Heart left ventricle (tissue), 16 donors: ENCODE data around the gene ISL2. TPM values are rescaled to one million over a fixed set of nuclear protein-coding genes. Genes with fewer than 3 reads are reported as not detected.

Experiments
- ATAC-seq, 4 donors: fragments of 200-7000 bp; cut with Tn5 transposase; one replicate each; pipeline ENCODE4 v1.9.1; 2020 to 2022; ENCODE audit warnings: moderate library complexity in 4 of 4, mild to moderate bottlenecking in 3 of 4, moderate number of reproducible peaks in 1 of 4
- DNase-seq, 5 donors: peaks; one replicate each; pipeline ENCODE4 v3.0.0-alpha.2; 2020
- H3K27ac ChIP-seq, 12 donors: fragments of 200-600 bp; sonication (generic) in 4 of 12; one replicate each; pipeline versions ENCODE4 v1.5.0 to v1.8.0; 2016 to 2022; ENCODE audit warnings: mild to moderate bottlenecking in 2 of 12
- H3K27me3 ChIP-seq, 9 donors: fragments of 200-600 bp; sonication (generic) in 2 of 9; one replicate each; pipeline versions ENCODE4 v1.5.1 to v1.8.0; 2016 to 2022; ENCODE audit warnings: mild to moderate bottlenecking in 3 of 9
- H3K36me3 ChIP-seq, 9 donors: fragments of 200-600 bp; sonication (generic) in 2 of 9; one replicate each; pipeline versions ENCODE4 v1.5.0 to v1.8.0; 2018 to 2022; ENCODE audit warnings: mild to moderate bottlenecking in 2 of 9
- H3K4me1 ChIP-seq, 12 donors: fragments of 200-600 bp; sonication (generic) in 4 of 12; one replicate each; pipeline versions ENCODE4 v1.5.0 to v1.8.0; 2016 to 2022; ENCODE audit warnings: mild to moderate bottlenecking in 3 of 12
- H3K4me3 ChIP-seq, 12 donors: fragments of 200-600 bp; sonication (generic) in 4 of 12; one replicate each; pipeline versions ENCODE4 v1.5.0 to v1.8.0; 2017 to 2022; ENCODE audit warnings: mild to moderate bottlenecking in 9 of 12, moderate library complexity in 4 of 12
- H3K9me3 ChIP-seq, 12 donors: fragments of 200-600 bp; sonication (generic) in 4 of 12; one replicate each; pipeline versions ENCODE4 v1.5.0 to v1.8.0; 2016 to 2022; ENCODE audit warnings: mild to moderate bottlenecking in 1 of 12
- CTCF ChIP-seq, 12 donors: fragments of 200-600 bp; sonication (generic) in 4 of 12; IDR thresholded peaks; one replicate each; pipeline versions ENCODE4 v1.5.0 to v1.8.0; 2018 to 2022; ENCODE audit warnings: antibody characterized with exemption in 12 of 12, mild to moderate bottlenecking in 5 of 12
- POLR2A ChIP-seq, 2 donors: fragments of 450-650 bp; IDR thresholded peaks; one replicate each; pipeline ENCODE4 v1.6.1; 2017; ENCODE audit warnings: antibody characterized with exemption in 2 of 2, mild to moderate bottlenecking in 2 of 2, moderate library complexity in 2 of 2
- WGBS, 4 donors: extraction: QIAGEN DNeasy Blood & Tissue Kit in 2 of 4; methylation state at CpG; one replicate each; pipeline versions ENCODE4 v1.1.5 to v1.1.7; 2013 to 2018; 5-methylcytosine and 5-hydroxymethylcytosine counted together
- intact Hi-C, 10 donors: fragments of 100-400 bp; cut with DNase I; formaldehyde crosslinking; loops; one replicate each; pipeline versions ENCODE4 v1.11.1 to v1.14.2; 2022
- polyA plus RNA-seq, 2 donors: library from polyadenylated mRNA; stranded (reverse); fragments of 200-250 nt; gene quantifications; one replicate each; pipeline ENCODE4 v1.2.3, GENCODE V29; 2013
- total RNA-seq, 9 donors: library from RNA; depleted of rRNA in 2 of 9; stranded (reverse); fragments of >200 nt in 2 of 9; fragmentation: NEBNext Ultra II Directional in 3 of 9; extraction: Animal tissue kit (Norgen Biotek cat#: 25700) in 3 of 9; gene quantifications; one replicate each; pipeline versions ENCODE4 v1.1.0 to v1.2.4, GENCODE V29; 2016 to 2023
- donor health status: ischemic (EF 13 %, LVEDD 7.1; RV severe dilation, severe dysfunction).
- donor health status: healthy with polysubstance abuse.
- donor health status: DM: no; HTN: yes; CAD: no.
- donor health status: DM: no; HTN: no; CAD: no.
- donor health status: ischemic (EF 25% LVEDD 6.9; RV normal size, moderate dysfunction).
- donor health status: ischemic (EF 25% LVEDD 5.7; RV mildly dilated, moderate dysfunction).
- donor health status: healthy.
- donor health status: DM: yes; HTN: yes; CAD: no.
- donor health status: ischemic (EF 35%, LVEDD 5.7; RV mildly dilated, moderate dysfunction).
- donor health status: nonischemic (EF 11% LVEDD 7.7; RV severe dilation, severe dysfunction).
- donor health status: DM: yes; HTN: yes; CAD: no.
- donor health status: PGD.
- donor health status: ischemic (EF 29% LVEDD 5.4; RV normal size, mild dysfunction).
- donor health status: nonischemic (EF 23%, LVEDD 6.1; RV moderate dilation, normal function).

Gene ISL2
- total and polyA plus RNA-seq, 11 donors = not detected

- Histone ChIP-seq H3K27me3 (peaks cover 88 to 100% (median 100%) of the 10 kb centered on the region in 9 donors), H3K4me1 (peaks cover 12 to 69% (median 52%) of the 10 kb centered on the region in 12 donors), H3K27ac (peak overlapping the region in 1 of 12 donors; percentile 49), H3K4me3 (peak overlapping the region in 2 of 12 donors; percentile 2 to 35), H3K9me3 (no peaks in the 10 kb centered on the region), H3K36me3 (no peaks in the 10 kb centered on the region)
- ATAC-seq (no peak), DNase-seq (no peak)
- no peak for TF ChIP-seq POLR2A (IDR thresholded peaks at IDR 0.05)
- TF ChIP-seq CTCF (IDR thresholded peaks at IDR 0.05) = no peak
- WGBS, 4 donors = 15 to 32% (median 27%) methylated on average over 16 of the region's 16 CpGs
- intact Hi-C loops = loop anchor here in 1 of 10 donors (10.0 kb wide), 1 partner anchor 521 kb away; no protein-coding TSS in a partner anchor
Observed at GRCh38 chr15:76343313-76343996, 6.9 kb downstream of the ISL2 start.

- ATAC-seq (no peak), DNase-seq (no peak)
- peaks cover 12 to 54% (median 43%) of the 10 kb centered on the region in 12 donors for H3K4me1 ChIP-seq
- WGBS, 4 donors = 12 to 18% (median 17%) methylated on average over 3 of the region's 3 CpGs
- no peaks in the 10 kb centered on the region for H3K36me3 ChIP-seq
- H3K27me3 ChIP-seq = peaks cover 73 to 95% (median 87%) of the 10 kb centered on the region in 9 donors
- peak overlapping the region in 1 of 12 donors; percentile 14 for H3K4me3 ChIP-seq
- TF ChIP-seq CTCF (IDR thresholded peaks at IDR 0.05) = no peak
- TF ChIP-seq POLR2A (IDR thresholded peaks at IDR 0.05) = no peak
- H3K9me3 ChIP-seq = no peaks in the 10 kb centered on the region
- intact Hi-C loops = loop anchor here in 1 of 10 donors (10.0 kb wide), 1 partner anchor 520 kb away; no protein-coding TSS in a partner anchor
- no peak overlapping the region for H3K27ac ChIP-seq
Observed at GRCh38 chr15:76344893-76345582, 8.5 kb downstream of the ISL2 start.

GRCh38 chr15:76345583-76345879 lies 9.0 kb downstream of the ISL2 start:
- peaks cover 0 to 2% (median 0%) of the 10 kb centered on the region in 9 donors for H3K36me3 ChIP-seq
- no peaks in the 10 kb centered on the region for H3K9me3 ChIP-seq
- no peak for TF ChIP-seq CTCF (IDR thresholded peaks at IDR 0.05)
- TF ChIP-seq POLR2A (IDR thresholded peaks at IDR 0.05) = no peak
- peak overlapping the region in 3 of 12 donors; percentile 13 to 55 (median 17) for H3K4me3 ChIP-seq
- no peak overlapping the region for H3K27ac ChIP-seq
- 11 to 14% (median 13%) methylated on average over 7 of the region's 7 CpGs for WGBS, 4 donors
- peaks cover 68 to 90% (median 82%) of the 10 kb centered on the region in 9 donors for H3K27me3 ChIP-seq
- no peak for DNase-seq
- no peak for ATAC-seq
- intact Hi-C loops = loop anchor here in 1 of 10 donors (10.0 kb wide), 1 partner anchor 519 kb away; no protein-coding TSS in a partner anchor
- peaks cover 12 to 49% (median 39%) of the 10 kb centered on the region in 12 donors for H3K4me1 ChIP-seq
